Left lung (tissue), 10 donors: Measurements from ENCODE around the gene PTPN22. TPM values are rescaled to one million over a fixed set of nuclear protein-coding genes. Genes with fewer than 3 reads are reported as not detected.
A peak's percentile ranks its signal among the peaks of the same experiment; 100 is the strongest.

ENCODE experiments used
- ATAC-seq: fragments of 200-7000 bp; cut with Tn5 transposase; one replicate; pipeline ENCODE4 v1.9.1; 2020; ENCODE audit warnings: moderate library complexity
- DNase-seq, 4 donors: peaks; one replicate each; pipeline ENCODE4 v3.0.0-alpha.2; 2013 to 2020
- H3K27ac ChIP-seq, 2 donors: fragments of 200-600 bp; sonication (generic) in 1 of 2; one replicate each; pipeline versions ENCODE4 v1.5.0 to v1.8.0; 2020 to 2021
- H3K27me3 ChIP-seq, 2 donors: fragments of 200-600 bp; sonication (generic) in 1 of 2; one replicate each; pipeline versions ENCODE4 v1.5.0 to v1.8.0; 2020 to 2021
- H3K36me3 ChIP-seq, 2 donors: fragments of 200-600 bp; sonication (generic) in 1 of 2; one replicate each; pipeline versions ENCODE4 v1.5.0 to v1.8.0; 2020 to 2021
- H3K4me1 ChIP-seq, 2 donors: fragments of 200-600 bp; one replicate each; pipeline ENCODE4 v1.8.0; 2021
- H3K4me3 ChIP-seq, 2 donors: fragments of 200-600 bp; sonication (generic) in 1 of 2; one replicate each; pipeline versions ENCODE4 v1.5.0 to v1.8.0; 2020 to 2021; ENCODE audit warnings: mild to moderate bottlenecking in 1 of 2
- H3K9me3 ChIP-seq, 2 donors: fragments of 200-600 bp; sonication (generic) in 1 of 2; one replicate each; pipeline versions ENCODE4 v1.5.0 to v1.8.0; 2020 to 2021
- intact Hi-C, 2 donors: fragments of 100-400 bp; cut with DNase I; formaldehyde crosslinking; loops; one replicate each; pipeline versions ENCODE4 v1.11.2 to v1.14.2; 2022
- polyA plus RNA-seq, 6 donors: library from polyadenylated mRNA; unstranded; fragments of 120-200 nt; gene quantifications; one replicate each; pipeline ENCODE4 v1.2.1, GENCODE V29; 2013; ENCODE audit not compliant: insufficient read length in 6 of 6
- total RNA-seq, 2 donors: library from RNA; stranded (reverse); fragmentation: NEBNext Ultra II Directional; extraction: Animal tissue kit (Norgen Biotek cat#: 25700); gene quantifications; one replicate each; pipeline ENCODE4 v1.2.1, GENCODE V29; 2021
- TF ChIP-seq, protein P1 (sequence below), 2 donors: fragments of 200-600 bp; sonication (generic) in 1 of 2; IDR thresholded peaks; one replicate each; pipeline versions ENCODE4 v1.5.0 to v1.8.0; 2021; ENCODE audit warnings: antibody characterized with exemption in 2 of 2
- donor health status: DM: no; HTN: yes; CAD: no.
- donor health status: DM: no; HTN: no; CAD: no.

PTPN22 gene
- total and polyA plus RNA-seq, 8 donors = 0.62 to 10.0 (median 0.93) TPM

DNA sequence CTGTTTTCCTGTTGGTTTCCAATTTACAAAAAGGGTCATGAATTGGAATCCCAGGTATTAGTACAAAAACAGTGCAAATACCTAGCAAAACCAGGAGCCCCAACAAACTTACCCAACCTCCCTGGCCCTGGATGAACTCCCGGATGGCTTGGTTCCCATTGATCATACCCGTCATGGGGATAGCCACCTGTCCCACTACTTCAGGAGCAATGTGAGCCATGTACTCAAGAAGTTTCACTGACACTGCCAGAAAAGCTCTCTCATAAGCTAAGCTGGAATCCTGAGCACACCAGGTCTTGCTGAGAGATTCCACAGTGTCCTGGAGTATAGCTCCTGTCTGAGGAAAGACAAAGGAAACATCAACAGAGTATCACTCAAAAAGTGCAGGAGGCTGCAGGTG, 10.1 kb upstream of the PTPN22 start:
- H3K9me3 ChIP-seq = no peaks in the 10 kb centered on the region
- H3K4me1 ChIP-seq = peaks cover 0 to 14% of the 10 kb centered on the region in 2 donors
- H3K27ac ChIP-seq = no peak overlapping the region
- ATAC-seq (no peak), DNase-seq (no peak)
- intact Hi-C loops = no loop called here
- no peaks in the 10 kb centered on the region for H3K36me3 ChIP-seq
- H3K27me3 ChIP-seq = no peaks in the 10 kb centered on the region
- TF ChIP-seq, protein P1, sequence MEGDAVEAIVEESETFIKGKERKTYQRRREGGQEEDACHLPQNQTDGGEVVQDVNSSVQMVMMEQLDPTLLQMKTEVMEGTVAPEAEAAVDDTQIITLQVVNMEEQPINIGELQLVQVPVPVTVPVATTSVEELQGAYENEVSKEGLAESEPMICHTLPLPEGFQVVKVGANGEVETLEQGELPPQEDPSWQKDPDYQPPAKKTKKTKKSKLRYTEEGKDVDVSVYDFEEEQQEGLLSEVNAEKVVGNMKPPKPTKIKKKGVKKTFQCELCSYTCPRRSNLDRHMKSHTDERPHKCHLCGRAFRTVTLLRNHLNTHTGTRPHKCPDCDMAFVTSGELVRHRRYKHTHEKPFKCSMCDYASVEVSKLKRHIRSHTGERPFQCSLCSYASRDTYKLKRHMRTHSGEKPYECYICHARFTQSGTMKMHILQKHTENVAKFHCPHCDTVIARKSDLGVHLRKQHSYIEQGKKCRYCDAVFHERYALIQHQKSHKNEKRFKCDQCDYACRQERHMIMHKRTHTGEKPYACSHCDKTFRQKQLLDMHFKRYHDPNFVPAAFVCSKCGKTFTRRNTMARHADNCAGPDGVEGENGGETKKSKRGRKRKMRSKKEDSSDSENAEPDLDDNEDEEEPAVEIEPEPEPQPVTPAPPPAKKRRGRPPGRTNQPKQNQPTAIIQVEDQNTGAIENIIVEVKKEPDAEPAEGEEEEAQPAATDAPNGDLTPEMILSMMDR (IDR thresholded peaks at IDR 0.05) = no peak
- H3K4me3 ChIP-seq = no peak overlapping the region

DNA sequence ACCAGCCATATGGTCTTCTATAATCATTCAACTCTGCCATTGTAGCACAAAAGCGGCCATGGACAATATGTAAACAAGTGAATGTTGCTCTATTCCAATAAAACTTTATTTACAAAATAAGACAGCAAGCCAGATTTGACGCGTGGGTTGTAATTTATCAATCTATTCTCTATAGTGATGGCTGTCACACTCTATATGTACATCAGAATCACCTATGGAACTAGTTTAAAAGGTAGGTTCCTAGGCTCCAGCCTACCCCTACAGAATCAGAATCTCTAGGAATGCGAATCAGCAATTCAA, 8.2 kb upstream of the PTPN22 start:
- Histone ChIP-seq H3K36me3 (no peaks in the 10 kb centered on the region), H3K4me3 (no peak overlapping the region), H3K27ac (no peak overlapping the region), H3K27me3 (no peaks in the 10 kb centered on the region), H3K9me3 (no peaks in the 10 kb centered on the region), H3K4me1 (peaks cover 0 to 13% of the 10 kb centered on the region in 2 donors)
- intact Hi-C loops = no loop called here
- ATAC-seq (no peak), DNase-seq (no peak)
- TF ChIP-seq, protein P1 (IDR thresholded peaks at IDR 0.05) = no peak

DNA sequence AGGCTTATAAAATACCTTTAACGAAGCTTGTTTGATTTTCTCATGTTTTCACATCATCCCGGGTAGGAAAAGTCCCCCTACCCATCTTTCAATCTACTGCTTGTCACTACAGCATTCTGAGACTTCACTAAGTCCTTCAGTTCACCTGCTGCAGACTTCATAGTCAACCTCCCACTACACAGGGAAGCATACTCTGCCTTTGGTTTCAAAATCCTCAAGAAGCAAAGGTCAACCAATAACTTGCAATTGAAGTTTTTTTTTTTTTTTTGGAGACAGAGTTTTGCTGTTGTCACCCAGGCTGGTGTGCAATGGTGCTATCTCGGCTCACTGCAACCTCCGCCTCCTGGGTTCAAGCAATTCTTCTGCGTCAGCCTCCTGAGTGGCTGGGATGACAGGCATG, 4.7 kb upstream of the PTPN22 start:
- H3K4me1 ChIP-seq = peaks cover 0 to 45% of the 10 kb centered on the region in 2 donors
- H3K36me3 ChIP-seq = no peaks in the 10 kb centered on the region
- H3K4me3 ChIP-seq = no peak overlapping the region
- intact Hi-C loops = no loop called here
- H3K27ac ChIP-seq = no peak overlapping the region
- TF ChIP-seq, protein P1 (IDR thresholded peaks at IDR 0.05) = no peak
- no peak for DNase-seq
- ATAC-seq = no peak
- no peaks in the 10 kb centered on the region for H3K27me3 ChIP-seq
- no peaks in the 10 kb centered on the region for H3K9me3 ChIP-seq

DNA sequence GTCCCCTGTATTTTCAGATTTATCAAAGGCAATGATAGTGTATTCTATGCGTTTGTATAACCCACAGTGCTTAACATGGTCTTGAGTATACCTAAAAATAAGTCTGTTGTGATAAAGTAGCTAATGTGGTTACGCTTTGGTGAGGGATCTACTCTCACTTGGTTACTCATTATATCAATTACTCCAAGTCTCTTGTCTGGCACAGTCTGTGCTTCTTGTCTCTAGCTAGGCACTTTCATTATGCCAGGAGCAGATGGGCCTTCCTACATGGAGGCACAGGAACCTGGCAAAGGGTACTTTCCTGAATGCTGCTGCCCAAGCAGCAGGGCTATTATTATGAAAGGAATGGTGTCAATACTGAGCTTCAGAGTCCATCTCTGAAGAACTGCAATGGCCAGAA, 4.2 kb upstream of the PTPN22 start:
- intact Hi-C loops = no loop called here
- ATAC-seq = no peak
- DNase-seq = no peak
- H3K9me3 ChIP-seq = no peaks in the 10 kb centered on the region
- no peaks in the 10 kb centered on the region for H3K27me3 ChIP-seq
- H3K4me1 ChIP-seq = peaks cover 0 to 45% of the 10 kb centered on the region in 2 donors
- H3K4me3 ChIP-seq = no peak overlapping the region
- TF ChIP-seq, protein P1 (IDR thresholded peaks at IDR 0.05) = no peak
- no peak overlapping the region for H3K27ac ChIP-seq
- H3K36me3 ChIP-seq = no peaks in the 10 kb centered on the region

DNA sequence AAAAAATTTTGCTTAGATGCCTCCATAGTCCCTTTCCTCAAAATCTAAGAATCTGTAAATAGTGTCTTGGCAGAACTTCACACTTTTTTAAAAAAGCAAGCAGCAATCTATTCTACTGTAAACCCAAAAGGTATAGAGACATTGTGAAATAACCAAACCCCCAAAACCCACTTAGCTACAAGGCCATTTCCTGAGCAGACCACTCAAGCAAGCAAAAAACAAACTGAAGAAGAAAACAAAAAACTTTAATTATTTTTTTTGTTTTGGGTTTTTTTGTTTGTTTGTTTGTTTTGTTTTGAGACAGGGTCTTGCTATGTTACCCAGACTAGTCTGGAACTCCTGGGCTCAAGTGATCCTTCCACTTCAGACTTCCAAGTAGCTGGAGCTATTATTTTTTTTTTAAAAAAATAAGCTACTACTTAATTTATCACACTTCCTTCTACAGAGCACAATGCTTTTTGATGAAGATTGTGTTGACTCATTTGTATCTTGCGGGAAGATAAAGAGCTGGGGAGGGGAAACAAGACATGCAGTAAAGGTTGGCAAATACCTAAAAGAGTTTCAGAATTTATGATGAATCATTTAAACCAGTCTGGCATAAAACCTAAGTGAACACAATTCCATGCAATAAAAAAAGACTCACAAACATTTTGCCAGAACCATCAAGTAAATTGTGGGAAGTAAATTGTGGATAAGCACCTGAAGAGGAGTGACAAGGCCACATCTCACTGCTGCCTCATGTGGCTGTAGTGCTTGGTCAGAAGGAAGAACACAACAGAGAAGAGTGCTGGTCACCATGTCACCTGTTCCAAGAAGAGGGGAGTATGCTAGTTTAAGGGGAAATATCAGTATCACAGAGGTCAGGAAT, 2.7 kb upstream of the PTPN22 start:
- no peaks in the 10 kb centered on the region for H3K9me3 ChIP-seq
- no peaks in the 10 kb centered on the region for H3K27me3 ChIP-seq
- H3K4me1 ChIP-seq = peaks cover 0 to 50% of the 10 kb centered on the region in 2 donors
- no peak for ATAC-seq
- no peaks in the 10 kb centered on the region for H3K36me3 ChIP-seq
- intact Hi-C loops = no loop called here
- TF ChIP-seq, protein P1 (IDR thresholded peaks at IDR 0.05) = no peak
- no peak for DNase-seq
- H3K4me3 ChIP-seq = no peak overlapping the region
- peak overlapping the region in 1 of 2 donors; percentile 94 for H3K27ac ChIP-seq
